GM12875 (cell line): ENCODE measurements around the gene PITX1.
A peak's percentile ranks its signal among the peaks of the same experiment; 100 is the strongest.
"Not testable (repeated sequence)": the region's sequence is repeated elsewhere in the genome, so short reads cannot be mapped to it uniquely, and the experiment has no call there.

Experiments
- H3K4me3 ChIP-seq: one replicate; pipeline ENCODE4 v1.5.1; 2011; ENCODE audit warnings: low read depth, low read length, control low read depth
- TF ChIP-seq, protein P1 (sequence below): IDR thresholded peaks from 2 replicates; pipeline ENCODE4 v1.5.1; 2011; ENCODE audit warnings: low read depth, mild to moderate bottlenecking, control low read depth, inconsistent platforms, low read length, moderate library complexity, borderline replicate concordance; ENCODE audit not compliant: insufficient read depth

Gene PITX1

DNA sequence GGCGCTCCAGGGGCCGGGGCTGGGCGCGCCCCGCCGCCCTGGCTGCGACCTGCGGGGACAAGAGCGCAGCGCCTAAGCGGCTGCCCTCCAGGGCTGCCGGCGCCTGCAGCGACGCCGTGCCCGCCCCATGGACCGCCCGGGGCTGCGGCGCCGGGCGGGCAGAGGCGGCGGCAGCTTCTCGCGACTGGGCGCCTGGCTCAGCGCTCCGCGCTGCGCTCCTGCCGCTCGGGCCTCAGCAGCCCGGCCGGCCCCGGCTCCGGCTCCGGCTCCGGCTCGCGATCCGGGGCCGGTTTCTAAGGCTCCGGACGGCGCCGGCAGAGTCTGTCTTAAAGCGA is at the start of gene PITX1:
Gene PITX1 (minus strand): TSS at position 328 of the 335 bp plus-strand sequence. CDS start 347 bp downstream, outside the sequence.
- H3K4me3 ChIP-seq: peak within 1 kb of the TSS; percentile 71
- TF ChIP-seq, protein P1, sequence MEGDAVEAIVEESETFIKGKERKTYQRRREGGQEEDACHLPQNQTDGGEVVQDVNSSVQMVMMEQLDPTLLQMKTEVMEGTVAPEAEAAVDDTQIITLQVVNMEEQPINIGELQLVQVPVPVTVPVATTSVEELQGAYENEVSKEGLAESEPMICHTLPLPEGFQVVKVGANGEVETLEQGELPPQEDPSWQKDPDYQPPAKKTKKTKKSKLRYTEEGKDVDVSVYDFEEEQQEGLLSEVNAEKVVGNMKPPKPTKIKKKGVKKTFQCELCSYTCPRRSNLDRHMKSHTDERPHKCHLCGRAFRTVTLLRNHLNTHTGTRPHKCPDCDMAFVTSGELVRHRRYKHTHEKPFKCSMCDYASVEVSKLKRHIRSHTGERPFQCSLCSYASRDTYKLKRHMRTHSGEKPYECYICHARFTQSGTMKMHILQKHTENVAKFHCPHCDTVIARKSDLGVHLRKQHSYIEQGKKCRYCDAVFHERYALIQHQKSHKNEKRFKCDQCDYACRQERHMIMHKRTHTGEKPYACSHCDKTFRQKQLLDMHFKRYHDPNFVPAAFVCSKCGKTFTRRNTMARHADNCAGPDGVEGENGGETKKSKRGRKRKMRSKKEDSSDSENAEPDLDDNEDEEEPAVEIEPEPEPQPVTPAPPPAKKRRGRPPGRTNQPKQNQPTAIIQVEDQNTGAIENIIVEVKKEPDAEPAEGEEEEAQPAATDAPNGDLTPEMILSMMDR: no peak

DNA sequence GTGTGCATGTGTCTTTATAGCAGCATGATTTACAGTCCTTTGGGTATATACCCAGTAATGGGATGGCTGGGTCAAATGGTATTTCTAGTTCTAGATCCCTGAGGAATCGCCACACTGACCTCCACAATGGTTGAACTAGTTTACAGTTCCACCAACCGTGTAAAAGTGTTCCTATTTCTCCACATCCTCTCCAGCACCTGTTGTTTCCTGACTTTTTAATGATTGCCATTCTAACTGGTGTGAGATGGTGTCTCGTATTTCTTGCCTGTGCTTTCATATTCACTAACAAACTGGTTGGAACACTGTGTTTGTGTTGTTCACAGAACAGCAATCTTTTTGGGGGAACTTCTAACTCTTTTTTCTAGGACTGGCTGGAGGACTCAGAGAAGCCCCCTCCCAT is 49.3 kb upstream of the PITX1 start:
- H3K4me3 ChIP-seq: not testable (repeated sequence)

- no peak overlapping the region for H3K4me3 ChIP-seq
- TF ChIP-seq, protein P1: no peak
Measured at GRCh38 chr5:135081240-135081639, 47.2 kb upstream of the PITX1 start.

- TF ChIP-seq, protein P1: no peak
- no peak overlapping the region for H3K4me3 ChIP-seq
Measured at GRCh38 chr5:135079760-135080159, 45.7 kb upstream of the PITX1 start.

- H3K4me3 ChIP-seq: no peak overlapping the region
- TF ChIP-seq, protein P1: no peak
Measured at GRCh38 chr5:135079099-135079681, 45.2 kb upstream of the PITX1 start.

GRCh38 chr5:135076801-135077200 is 42.8 kb upstream of the PITX1 start:
- TF ChIP-seq, protein P1: no peak
- H3K4me3 ChIP-seq: no peak overlapping the region

GRCh38 chr5:135076051-135076491 is 42.0 kb upstream of the PITX1 start:
- TF ChIP-seq, protein P1: no peak
- no peak overlapping the region for H3K4me3 ChIP-seq

GRCh38 chr5:135075621-135076020 is 41.6 kb upstream of the PITX1 start:
- TF ChIP-seq, protein P1: no peak
- H3K4me3 ChIP-seq: no peak overlapping the region
